ENCODE results near the gene ALAS1. TPM values are rescaled to one million over a fixed set of nuclear protein-coding genes. Genes with fewer than 3 reads are reported as not detected.
A peak's percentile ranks its signal among the peaks of the same experiment; 100 is the strongest.

Gene ALAS1
- total and polyA plus RNA-seq, 9 of the 15 experiments (the other 6 are each of a cell fraction or from before 2014, with no cell fraction given) = 21.4 to 49.5 (median 34.4) TPM

DNA sequence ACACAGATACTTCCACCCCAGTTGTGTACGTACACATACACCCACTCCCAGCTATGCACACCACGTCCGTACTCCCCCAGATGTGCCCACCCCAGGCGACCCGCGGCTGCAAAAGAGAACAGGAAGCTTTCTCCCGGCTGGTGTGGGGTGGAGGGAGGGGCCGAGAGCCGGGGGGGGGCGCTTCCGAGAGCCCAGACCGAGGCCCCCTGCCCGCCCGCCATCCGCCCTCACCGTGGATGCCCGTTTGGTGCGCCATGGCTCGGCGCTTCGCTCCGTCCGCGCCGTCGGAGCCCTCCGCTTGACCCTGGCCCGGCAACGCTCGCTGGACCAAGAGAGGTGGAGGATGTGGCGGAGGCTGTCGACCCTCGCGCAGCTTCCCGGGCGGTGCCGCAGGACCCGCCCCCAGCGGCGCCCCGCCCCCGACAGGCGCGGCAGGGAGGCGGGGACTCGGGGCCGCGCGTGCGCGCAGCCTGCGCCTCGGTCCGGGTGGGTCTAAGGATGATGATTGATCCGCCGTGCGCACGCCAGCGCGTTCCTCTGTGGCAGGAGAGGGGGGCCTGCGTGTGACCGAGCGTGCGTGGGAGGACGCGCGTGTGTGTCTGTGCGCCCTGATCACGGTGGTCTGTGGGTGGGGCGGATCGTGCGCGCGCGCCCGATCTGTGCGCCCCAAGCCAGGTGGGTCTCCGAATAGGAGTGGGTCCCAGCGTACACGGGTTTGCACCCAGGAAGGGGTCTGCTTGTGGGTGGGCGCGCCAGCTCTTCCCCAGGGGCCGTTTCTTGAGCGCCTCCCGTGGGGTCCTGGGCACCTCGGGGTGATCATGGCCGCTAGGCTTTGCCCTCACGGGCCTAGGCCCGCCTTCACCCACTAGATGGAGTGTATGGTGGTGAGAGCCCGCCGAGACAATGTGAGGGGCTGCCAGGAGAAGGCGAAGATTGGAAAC is 41.1 kb downstream of the ALAS1 start, which contains the start of gene TWF2 (continued):
- TF ChIP-seq, protein P1, sequence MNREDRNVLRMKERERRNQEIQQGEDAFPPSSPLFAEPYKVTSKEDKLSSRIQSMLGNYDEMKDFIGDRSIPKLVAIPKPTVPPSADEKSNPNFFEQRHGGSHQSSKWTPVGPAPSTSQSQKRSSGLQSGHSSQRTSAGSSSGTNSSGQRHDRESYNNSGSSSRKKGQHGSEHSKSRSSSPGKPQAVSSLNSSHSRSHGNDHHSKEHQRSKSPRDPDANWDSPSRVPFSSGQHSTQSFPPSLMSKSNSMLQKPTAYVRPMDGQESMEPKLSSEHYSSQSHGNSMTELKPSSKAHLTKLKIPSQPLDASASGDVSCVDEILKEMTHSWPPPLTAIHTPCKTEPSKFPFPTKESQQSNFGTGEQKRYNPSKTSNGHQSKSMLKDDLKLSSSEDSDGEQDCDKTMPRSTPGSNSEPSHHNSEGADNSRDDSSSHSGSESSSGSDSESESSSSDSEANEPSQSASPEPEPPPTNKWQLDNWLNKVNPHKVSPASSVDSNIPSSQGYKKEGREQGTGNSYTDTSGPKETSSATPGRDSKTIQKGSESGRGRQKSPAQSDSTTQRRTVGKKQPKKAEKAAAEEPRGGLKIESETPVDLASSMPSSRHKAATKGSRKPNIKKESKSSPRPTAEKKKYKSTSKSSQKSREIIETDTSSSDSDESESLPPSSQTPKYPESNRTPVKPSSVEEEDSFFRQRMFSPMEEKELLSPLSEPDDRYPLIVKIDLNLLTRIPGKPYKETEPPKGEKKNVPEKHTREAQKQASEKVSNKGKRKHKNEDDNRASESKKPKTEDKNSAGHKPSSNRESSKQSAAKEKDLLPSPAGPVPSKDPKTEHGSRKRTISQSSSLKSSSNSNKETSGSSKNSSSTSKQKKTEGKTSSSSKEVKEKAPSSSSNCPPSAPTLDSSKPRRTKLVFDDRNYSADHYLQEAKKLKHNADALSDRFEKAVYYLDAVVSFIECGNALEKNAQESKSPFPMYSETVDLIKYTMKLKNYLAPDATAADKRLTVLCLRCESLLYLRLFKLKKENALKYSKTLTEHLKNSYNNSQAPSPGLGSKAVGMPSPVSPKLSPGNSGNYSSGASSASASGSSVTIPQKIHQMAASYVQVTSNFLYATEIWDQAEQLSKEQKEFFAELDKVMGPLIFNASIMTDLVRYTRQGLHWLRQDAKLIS (CRISPR knock-in tag; IDR thresholded peaks at IDR 0.05) = peak; percentile 52; the same call in 1 of the 2 replicates
- TF ChIP-seq ATF7 (IDR thresholded peaks at IDR 0.05) (peak; percentile 40; the same call in 1 of the 2 replicates), SP2 (IDR thresholded peaks at IDR 0.05; ENCODE audit: extremely low read depth, low read depth, low read length, poor library complexity, severe bottlenecking) (no peak), TRIM24 (IDR thresholded peaks at IDR 0.05) (no peak), POLR2G (IDR thresholded peaks at IDR 0.05; ENCODE audit: low read depth, low read length) (peak; percentile 88), ATF1 (CRISPR knock-in tag; IDR thresholded peaks at IDR 0.05) (no peak), ATF1 (tag; IDR thresholded peaks at IDR 0.05) (0 out of 2 replicates have a peak, but pooled peaks have one; percentile 26), MECOM (CRISPR knock-in tag; IDR thresholded peaks at IDR 0.05) (no peak), XRCC4 (IDR thresholded peaks at IDR 0.05; ENCODE audit: extremely low read depth, insufficient read depth, insufficient read length) (no peak), GATA2 (CRISPR knock-in tag; IDR thresholded peaks at IDR 0.05) (no peak)
- TF ChIP-seq, protein P2, sequence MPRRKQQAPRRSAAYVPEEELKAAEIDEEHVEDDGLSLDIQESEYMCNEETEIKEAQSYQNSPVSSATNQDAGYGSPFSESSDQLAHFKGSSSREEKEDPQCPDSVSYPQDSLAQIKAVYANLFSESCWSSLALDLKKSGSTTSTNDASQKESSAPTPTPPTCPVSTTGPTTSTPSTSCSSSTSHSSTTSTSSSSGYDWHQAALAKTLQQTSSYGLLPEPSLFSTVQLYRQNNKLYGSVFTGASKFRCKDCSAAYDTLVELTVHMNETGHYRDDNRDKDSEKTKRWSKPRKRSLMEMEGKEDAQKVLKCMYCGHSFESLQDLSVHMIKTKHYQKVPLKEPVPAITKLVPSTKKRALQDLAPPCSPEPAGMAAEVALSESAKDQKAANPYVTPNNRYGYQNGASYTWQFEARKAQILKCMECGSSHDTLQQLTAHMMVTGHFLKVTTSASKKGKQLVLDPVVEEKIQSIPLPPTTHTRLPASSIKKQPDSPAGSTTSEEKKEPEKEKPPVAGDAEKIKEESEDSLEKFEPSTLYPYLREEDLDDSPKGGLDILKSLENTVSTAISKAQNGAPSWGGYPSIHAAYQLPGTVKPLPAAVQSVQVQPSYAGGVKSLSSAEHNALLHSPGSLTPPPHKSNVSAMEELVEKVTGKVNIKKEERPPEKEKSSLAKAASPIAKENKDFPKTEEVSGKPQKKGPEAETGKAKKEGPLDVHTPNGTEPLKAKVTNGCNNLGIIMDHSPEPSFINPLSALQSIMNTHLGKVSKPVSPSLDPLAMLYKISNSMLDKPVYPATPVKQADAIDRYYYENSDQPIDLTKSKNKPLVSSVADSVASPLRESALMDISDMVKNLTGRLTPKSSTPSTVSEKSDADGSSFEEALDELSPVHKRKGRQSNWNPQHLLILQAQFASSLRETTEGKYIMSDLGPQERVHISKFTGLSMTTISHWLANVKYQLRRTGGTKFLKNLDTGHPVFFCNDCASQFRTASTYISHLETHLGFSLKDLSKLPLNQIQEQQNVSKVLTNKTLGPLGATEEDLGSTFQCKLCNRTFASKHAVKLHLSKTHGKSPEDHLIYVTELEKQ (CRISPR knock-in tag; IDR thresholded peaks at IDR 0.05) = no peak
- TF ChIP-seq, protein P3, sequence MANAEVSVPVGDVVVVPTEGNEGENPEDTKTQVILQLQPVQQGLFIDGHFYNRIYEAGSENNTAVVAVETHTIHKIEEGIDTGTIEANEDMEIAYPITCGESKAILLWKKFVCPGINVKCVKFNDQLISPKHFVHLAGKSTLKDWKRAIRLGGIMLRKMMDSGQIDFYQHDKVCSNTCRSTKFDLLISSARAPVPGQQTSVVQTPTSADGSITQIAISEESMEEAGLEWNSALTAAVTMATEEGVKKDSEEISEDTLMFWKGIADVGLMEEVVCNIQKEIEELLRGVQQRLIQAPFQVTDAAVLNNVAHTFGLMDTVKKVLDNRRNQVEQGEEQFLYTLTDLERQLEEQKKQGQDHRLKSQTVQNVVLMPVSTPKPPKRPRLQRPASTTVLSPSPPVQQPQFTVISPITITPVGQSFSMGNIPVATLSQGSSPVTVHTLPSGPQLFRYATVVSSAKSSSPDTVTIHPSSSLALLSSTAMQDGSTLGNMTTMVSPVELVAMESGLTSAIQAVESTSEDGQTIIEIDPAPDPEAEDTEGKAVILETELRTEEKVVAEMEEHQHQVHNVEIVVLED (CRISPR knock-in tag; IDR thresholded peaks at IDR 0.05) = peak; percentile 80

All from K562 (cell line).